CD1c-positive myeloid dendritic cell (primary cell): Measurements from ENCODE around the gene PATZ1.

Experiments used
- DNase-seq: peaks from one replicate; pipeline ENCODE4 v3.0.0-alpha.2; 2016; ENCODE audit errors: extremely low spot score

PATZ1 gene

GRCh38 chr22:31313366-31314147 lies 32.6 kb downstream of the PATZ1 start:
- peak; percentile 64 for DNase-seq

GRCh38 chr22:31308181-31308580 lies 38.0 kb downstream of the PATZ1 start:
- no peak for DNase-seq

GRCh38 chr22:31305194-31305593 lies 41.0 kb downstream of the PATZ1 start:
- DNase-seq = no peak

GRCh38 chr22:31302537-31302936 lies 43.6 kb downstream of the PATZ1 start:
- DNase-seq = no peak

- DNase-seq = no peak
Observed at GRCh38 chr22:31302006-31302405, 44.1 kb downstream of the PATZ1 start.

- no peak for DNase-seq
Observed at GRCh38 chr22:31300896-31301295, 45.2 kb downstream of the PATZ1 start.

- DNase-seq = peak; percentile 87
Observed at GRCh38 chr22:31295831-31296657, 50.1 kb downstream of the PATZ1 start.

GRCh38 chr22:31295360-31295759 lies 50.8 kb downstream of the PATZ1 start:
- peak; percentile 72 for DNase-seq

- peak; percentile 77 for DNase-seq
Observed at GRCh38 chr22:31292236-31292989, 53.7 kb downstream of the PATZ1 start, which contains the start of gene PIK3IP1. PIK3IP1 (minus strand) TSS chr22:31292488; CDS start chr22:31292344, 144 bp downstream.

GRCh38 chr22:31291481-31292235 lies 54.5 kb downstream of the PATZ1 start:
- DNase-seq = peak; percentile 11

GRCh38 chr22:31290494-31291471 lies 55.4 kb downstream of the PATZ1 start:
- DNase-seq = peak; percentile 97

- DNase-seq = no peak
Observed at GRCh38 chr22:31289344-31289743, 56.8 kb downstream of the PATZ1 start.

- peak; percentile 42 for DNase-seq
Observed at GRCh38 chr22:31288496-31289240, 57.5 kb downstream of the PATZ1 start.

GRCh38 chr22:31287818-31288495 lies 58.2 kb downstream of the PATZ1 start:
- peak; percentile 32 for DNase-seq

GRCh38 chr22:31286360-31287255 lies 59.5 kb downstream of the PATZ1 start:
- DNase-seq = peak; percentile 74

- DNase-seq = no peak
Observed at GRCh38 chr22:31284281-31285155, 61.6 kb downstream of the PATZ1 start.
